Prostate gland (tissue), 2 donors: ENCODE results near the gene MFN2. TPM values are rescaled to one million over a fixed set of nuclear protein-coding genes. Genes with fewer than 3 reads are reported as not detected.

Experiments
- DNase-seq: peaks from one replicate; pipeline ENCODE4 v3.0.0-alpha.2; 2019; ENCODE audit warnings: low spot score
- H3K27ac ChIP-seq, 2 donors: fragments of 200-600 bp; sonication (generic); 2 replicates each; pipeline ENCODE4 v1.5.1; 2017 to 2019
- H3K27me3 ChIP-seq: fragments of 200-600 bp; sonication (generic); replicated peaks from 2 replicates; pipeline ENCODE4 v1.5.1; 2019; ENCODE audit not compliant: insufficient read depth
- H3K36me3 ChIP-seq, 2 donors: fragments of 200-600 bp; sonication (generic); 1 replicate in 1 of 2; 2 replicates in 1 of 2; pipeline versions ENCODE4 v1.5.1 to v1.8.1; 2017 to 2019
- H3K4me1 ChIP-seq: fragments of 200-600 bp; sonication (generic); replicated peaks from 2 replicates; pipeline ENCODE4 v1.5.1; 2019
- H3K4me3 ChIP-seq, 2 donors: fragments of 200-600 bp; sonication (generic); 2 replicates each; pipeline ENCODE4 v1.5.1; 2017 to 2019
- H3K9me3 ChIP-seq: fragments of 200-600 bp; sonication (generic); 2 replicates; pipeline ENCODE4 v1.5.1; 2017
- CTCF ChIP-seq, 4 experiments: fragments of 200-600 bp in 2 of 4; fragments of 450-650 bp in 2 of 4; sonication (generic) in 2 of 4; IDR thresholded peaks; 1 replicate in 3 of 4; 2 replicates in 1 of 4; pipeline ENCODE4 v1.5.1; 2016 to 2019; ENCODE audit warnings: antibody characterized with exemption in 4 of 4, mild to moderate bottlenecking in 2 of 4, moderate library complexity in 2 of 4
- POLR2A ChIP-seq: fragments of 450-650 bp; IDR thresholded peaks from one replicate; pipeline ENCODE4 v1.6.1; 2016; ENCODE audit warnings: antibody characterized with exemption, mild to moderate bottlenecking
- POLR2AphosphoS5 ChIP-seq: sonication (generic); formaldehyde crosslinking; IDR thresholded peaks from one replicate; pipeline ENCODE4 v1.6.1; 2017; ENCODE audit warnings: antibody characterized with exemption
- WGBS: methylation state at CpG from one replicate; pipeline ENCODE4 v1.1.5; 2018; 5-methylcytosine and 5-hydroxymethylcytosine counted together
- intact Hi-C: fragments of 100-400 bp; cut with DNase I; formaldehyde crosslinking; loops from one replicate; pipeline ENCODE4 v1.14.2; 2022
- total RNA-seq, 2 donors: library from RNA; depleted of rRNA; stranded (reverse); fragments of >200 nt; gene quantifications; one replicate each; pipeline ENCODE4 v1.1.0, GENCODE V29; 2016

Gene MFN2
- total RNA-seq, 2 donors from 2014 or later: 55.0 to 92.4 TPM

GRCh38 chr1:12046749-12047119, 66.5 kb downstream of the MFN2 start:
- Histone ChIP-seq H3K27me3 (no peaks in the 10 kb centered on the region), H3K36me3 (no peaks in the 10 kb centered on the region), H3K4me3 (no peak overlapping the region), H3K4me1 (no peaks in the 10 kb centered on the region), H3K27ac (no peak overlapping the region), H3K9me3 (no peaks in the 10 kb centered on the region)
- DNase-seq: no peak
- intact Hi-C loops: no loop called here
- 90% methylated on average over 6 of the region's 6 CpGs for WGBS
- TF ChIP-seq POLR2AphosphoS5 (no peak), CTCF (IDR thresholded peaks at IDR 0.05) (no peak), POLR2A (no peak)

GRCh38 chr1:12047120-12047876, 67.1 kb downstream of the MFN2 start:
- H3K9me3 ChIP-seq: no peaks in the 10 kb centered on the region
- intact Hi-C loops: no loop called here
- H3K4me1 ChIP-seq: no peaks in the 10 kb centered on the region
- WGBS: 68% methylated on average over 18 of the region's 18 CpGs
- H3K36me3 ChIP-seq: no peaks in the 10 kb centered on the region
- no peak for DNase-seq
- H3K4me3 ChIP-seq: no peak overlapping the region
- no peak overlapping the region for H3K27ac ChIP-seq
- TF ChIP-seq CTCF (IDR thresholded peaks at IDR 0.05) (no peak), POLR2A (no peak), POLR2AphosphoS5 (no peak)
- no peaks in the 10 kb centered on the region for H3K27me3 ChIP-seq

- H3K9me3 ChIP-seq: no peaks in the 10 kb centered on the region
- intact Hi-C loops: no loop called here
- no peak overlapping the region for H3K27ac ChIP-seq
- H3K36me3 ChIP-seq: no peaks in the 10 kb centered on the region
- 43% methylated on average over 2 of the region's 2 CpGs for WGBS
- DNase-seq: no peak
- TF ChIP-seq POLR2A: no peak
- TF ChIP-seq POLR2AphosphoS5: no peak
- no peak for TF ChIP-seq CTCF (IDR thresholded peaks at IDR 0.05)
- no peak overlapping the region for H3K4me3 ChIP-seq
- H3K4me1 ChIP-seq: no peaks in the 10 kb centered on the region
- H3K27me3 ChIP-seq: no peaks in the 10 kb centered on the region
Measured at GRCh38 chr1:12048372-12048771, 68.1 kb downstream of the MFN2 start.

GRCh38 chr1:12049616-12050015, 69.4 kb downstream of the MFN2 start:
- Histone ChIP-seq H3K9me3 (no peaks in the 10 kb centered on the region), H3K36me3 (no peaks in the 10 kb centered on the region), H3K27me3 (no peaks in the 10 kb centered on the region), H3K27ac (no peak overlapping the region), H3K4me3 (no peak overlapping the region), H3K4me1 (no peaks in the 10 kb centered on the region)
- WGBS: 67% methylated on average over 4 of the region's 4 CpGs
- no peak for DNase-seq
- no peak for TF ChIP-seq CTCF (IDR thresholded peaks at IDR 0.05)
- TF ChIP-seq POLR2AphosphoS5: no peak
- TF ChIP-seq POLR2A: no peak
- intact Hi-C loops: no loop called here

- no peak for DNase-seq
- Histone ChIP-seq H3K27ac (no peak overlapping the region), H3K4me3 (no peak overlapping the region), H3K4me1 (no peaks in the 10 kb centered on the region), H3K9me3 (no peaks in the 10 kb centered on the region), H3K27me3 (no peaks in the 10 kb centered on the region), H3K36me3 (no peaks in the 10 kb centered on the region)
- 100% methylated on average over 1 of the region's 1 CpG for WGBS
- intact Hi-C loops: no loop called here
- no peak for TF ChIP-seq POLR2A
- TF ChIP-seq CTCF (IDR thresholded peaks at IDR 0.05): no peak
- TF ChIP-seq POLR2AphosphoS5: no peak
Measured at GRCh38 chr1:12051361-12051760, 71.1 kb downstream of the MFN2 start.
